ENCODE results near the gene PHKA1. TPM values are rescaled to one million over a fixed set of nuclear protein-coding genes. Genes with fewer than 3 reads are reported as not detected.

Gene PHKA1
- total RNA-seq, 1 experiment from 2014 or later = 7.4 TPM

DNA sequence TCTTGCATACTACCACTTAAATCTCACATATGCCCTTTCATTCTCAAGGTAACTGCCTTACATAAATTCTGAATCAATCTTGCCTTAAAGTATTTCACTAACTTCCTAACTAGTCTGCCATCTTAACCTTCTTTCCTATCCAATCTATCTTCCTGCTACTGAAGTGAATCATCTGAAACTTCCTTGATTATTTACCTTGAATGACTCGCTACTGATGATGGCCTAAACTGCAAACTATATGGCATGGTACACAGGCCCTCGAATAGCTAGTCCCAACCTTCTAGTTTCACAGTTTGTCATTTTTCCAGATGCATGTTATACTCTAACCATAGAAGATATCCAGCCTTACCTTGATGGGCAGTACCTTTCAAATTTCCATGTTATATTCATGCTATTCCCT, 19.9 kb downstream of the PHKA1 start:
- TF ChIP-seq, protein P1, sequence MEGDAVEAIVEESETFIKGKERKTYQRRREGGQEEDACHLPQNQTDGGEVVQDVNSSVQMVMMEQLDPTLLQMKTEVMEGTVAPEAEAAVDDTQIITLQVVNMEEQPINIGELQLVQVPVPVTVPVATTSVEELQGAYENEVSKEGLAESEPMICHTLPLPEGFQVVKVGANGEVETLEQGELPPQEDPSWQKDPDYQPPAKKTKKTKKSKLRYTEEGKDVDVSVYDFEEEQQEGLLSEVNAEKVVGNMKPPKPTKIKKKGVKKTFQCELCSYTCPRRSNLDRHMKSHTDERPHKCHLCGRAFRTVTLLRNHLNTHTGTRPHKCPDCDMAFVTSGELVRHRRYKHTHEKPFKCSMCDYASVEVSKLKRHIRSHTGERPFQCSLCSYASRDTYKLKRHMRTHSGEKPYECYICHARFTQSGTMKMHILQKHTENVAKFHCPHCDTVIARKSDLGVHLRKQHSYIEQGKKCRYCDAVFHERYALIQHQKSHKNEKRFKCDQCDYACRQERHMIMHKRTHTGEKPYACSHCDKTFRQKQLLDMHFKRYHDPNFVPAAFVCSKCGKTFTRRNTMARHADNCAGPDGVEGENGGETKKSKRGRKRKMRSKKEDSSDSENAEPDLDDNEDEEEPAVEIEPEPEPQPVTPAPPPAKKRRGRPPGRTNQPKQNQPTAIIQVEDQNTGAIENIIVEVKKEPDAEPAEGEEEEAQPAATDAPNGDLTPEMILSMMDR (IDR thresholded peaks at IDR 0.05; ENCODE audit: unreplicated experiment) = no peak
- CTCF ChIA-PET = no interaction called here
- H3K36me3 Mint-ChIP-seq (ENCODE audit: insufficient read depth, unreplicated experiment) = no peaks in the 10 kb centered on the region
- H3K9me3 Mint-ChIP-seq (ENCODE audit: low read depth, unreplicated experiment) = no peaks in the 10 kb centered on the region
- BruUV-seq (replicated peaks) = no TSS peak
- H3K27ac Mint-ChIP-seq (ENCODE audit: unreplicated experiment) = peak overlapping the region; percentile 46
- no peak for DNase-seq
- intact Hi-C loops (cut with micrococcal nuclease; ENCODE audit: unreplicated experiment) = no loop called here
- no peak overlapping the region for H3K4me3 Mint-ChIP-seq (ENCODE audit: low read depth, unreplicated experiment)
- H3K4me1 Mint-ChIP-seq (ENCODE audit: low read depth, unreplicated experiment) = peaks cover 9% of the 10 kb centered on the region
- no peaks in the 10 kb centered on the region for H3K27me3 Mint-ChIP-seq (ENCODE audit: unreplicated experiment)

DNA sequence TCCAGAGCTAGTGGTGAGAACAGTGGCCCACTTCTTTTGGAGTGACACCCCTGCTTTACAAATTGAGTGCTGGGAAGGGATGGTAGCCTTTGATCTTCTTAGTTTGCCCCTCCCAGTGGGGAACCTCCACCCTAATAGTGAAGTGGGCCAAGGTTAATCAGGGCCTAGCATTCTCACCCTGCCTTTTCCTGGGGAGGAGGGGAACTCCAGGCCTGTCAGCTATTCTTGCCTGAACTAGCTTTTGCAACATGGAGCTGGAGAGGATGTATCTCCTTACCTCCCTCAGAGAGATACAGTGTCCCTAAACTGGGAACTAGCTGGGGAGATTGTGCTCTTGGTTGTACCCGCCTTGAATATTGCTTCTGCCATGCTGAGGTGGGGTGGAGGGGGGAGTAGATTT, 20.6 kb downstream of the PHKA1 start:
- Mint-ChIP-seq H3K27me3 (ENCODE audit: unreplicated experiment) (no peaks in the 10 kb centered on the region), H3K9me3 (ENCODE audit: low read depth, unreplicated experiment) (no peaks in the 10 kb centered on the region), H3K4me1 (ENCODE audit: low read depth, unreplicated experiment) (peaks cover 9% of the 10 kb centered on the region), H3K4me3 (ENCODE audit: low read depth, unreplicated experiment) (no peak overlapping the region), H3K27ac (ENCODE audit: unreplicated experiment) (no peak overlapping the region), H3K36me3 (ENCODE audit: insufficient read depth, unreplicated experiment) (no peaks in the 10 kb centered on the region)
- intact Hi-C loops (cut with micrococcal nuclease; ENCODE audit: unreplicated experiment) = no loop called here
- TF ChIP-seq, protein P1 (IDR thresholded peaks at IDR 0.05; ENCODE audit: unreplicated experiment) = no peak
- no TSS peak for BruUV-seq (replicated peaks)
- CTCF ChIA-PET = no interaction called here
- no peak for DNase-seq

DNA sequence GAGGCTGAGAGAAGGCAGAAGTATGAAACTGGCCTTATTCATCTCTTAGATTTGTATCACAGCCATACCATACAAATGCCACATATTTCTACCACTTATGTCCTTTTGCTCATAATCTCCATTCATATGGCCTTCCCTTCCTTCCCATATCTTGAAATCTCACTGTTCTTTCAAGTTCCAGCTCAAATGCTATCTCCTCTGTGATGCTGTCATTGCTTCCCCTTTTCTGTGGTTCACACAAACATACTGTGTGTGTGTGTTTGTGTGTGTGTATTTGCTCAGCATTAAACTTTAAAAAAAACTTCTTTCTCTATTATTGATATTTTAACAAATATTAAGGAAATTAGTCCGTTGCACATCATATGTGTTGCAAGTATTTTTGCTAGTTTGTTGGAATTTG, 26.7 kb downstream of the PHKA1 start:
- H3K4me3 Mint-ChIP-seq (ENCODE audit: low read depth, unreplicated experiment) = no peak overlapping the region
- TF ChIP-seq, protein P1 (IDR thresholded peaks at IDR 0.05; ENCODE audit: unreplicated experiment) = no peak
- no peak overlapping the region for H3K27ac Mint-ChIP-seq (ENCODE audit: unreplicated experiment)
- DNase-seq = no peak
- CTCF ChIA-PET = no interaction called here
- H3K9me3 Mint-ChIP-seq (ENCODE audit: low read depth, unreplicated experiment) = no peaks in the 10 kb centered on the region
- no peaks in the 10 kb centered on the region for H3K27me3 Mint-ChIP-seq (ENCODE audit: unreplicated experiment)
- no TSS peak for BruUV-seq (replicated peaks)
- H3K4me1 Mint-ChIP-seq (ENCODE audit: low read depth, unreplicated experiment) = peaks cover 14% of the 10 kb centered on the region
- intact Hi-C loops (cut with micrococcal nuclease; ENCODE audit: unreplicated experiment) = loop anchor here (2.0 kb wide), 1 partner anchor 27 kb away; the partner anchor contains the start of gene PHKA1
- H3K36me3 Mint-ChIP-seq (ENCODE audit: insufficient read depth, unreplicated experiment) = peaks cover 6% of the 10 kb centered on the region

DNA sequence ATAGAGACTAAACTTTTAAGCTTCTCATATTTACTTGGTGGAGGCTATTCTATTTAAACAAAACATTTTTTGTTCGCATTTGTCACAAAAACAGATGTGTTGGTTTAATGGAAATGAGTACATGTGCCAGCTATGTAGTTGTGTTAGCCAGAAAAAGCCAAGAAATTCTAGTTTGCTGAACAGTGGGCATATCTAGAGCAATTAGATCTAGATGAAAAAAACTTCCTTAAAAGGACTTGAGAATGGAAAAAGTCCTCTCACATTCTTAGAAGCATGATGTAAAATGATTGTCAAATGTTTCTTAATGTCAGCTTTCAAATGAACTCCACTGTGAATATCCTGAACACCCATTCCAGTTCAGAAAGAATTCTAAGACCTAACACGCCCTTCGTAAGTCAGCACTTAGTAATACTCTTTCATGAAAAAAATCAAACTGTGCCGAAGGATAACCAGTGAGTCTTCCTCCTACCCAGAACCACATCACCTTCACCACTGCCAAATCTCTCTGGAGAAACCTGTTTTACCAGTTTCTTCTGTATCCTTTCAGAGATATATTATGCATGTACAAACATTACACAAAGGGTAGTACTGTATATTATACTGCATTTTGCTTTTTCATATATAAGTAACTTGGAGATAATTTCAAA, 28.2 kb downstream of the PHKA1 start:
- H3K9me3 Mint-ChIP-seq (ENCODE audit: low read depth, unreplicated experiment) = no peaks in the 10 kb centered on the region
- DNase-seq = peak; percentile 37
- H3K27ac Mint-ChIP-seq (ENCODE audit: unreplicated experiment) = peak overlapping the region; percentile 96
- H3K36me3 Mint-ChIP-seq (ENCODE audit: insufficient read depth, unreplicated experiment) = peaks cover 6% of the 10 kb centered on the region
- TF ChIP-seq, protein P1 (IDR thresholded peaks at IDR 0.05; ENCODE audit: unreplicated experiment) = no peak
- intact Hi-C loops (cut with micrococcal nuclease; ENCODE audit: unreplicated experiment) = loop anchor here (1.0 to 2.0 kb wide), 2 partner anchors 29 to 66 kb away; partner anchors contain the start of gene PHKA1
- H3K4me3 Mint-ChIP-seq (ENCODE audit: low read depth, unreplicated experiment) = peak overlapping the region; percentile 29
- no peaks in the 10 kb centered on the region for H3K27me3 Mint-ChIP-seq (ENCODE audit: unreplicated experiment)
- no TSS peak for BruUV-seq (replicated peaks)
- CTCF ChIA-PET = interaction anchor here (0.7 kb wide), 1 partner anchor 9 kb away, joined by 3 read pairs; no protein-coding TSS in a partner anchor
- peaks cover 14% of the 10 kb centered on the region for H3K4me1 Mint-ChIP-seq (ENCODE audit: low read depth, unreplicated experiment)
